NOMO-1 treated with DMSO at 0.1 percent for 48 hours (cell line): ENCODE measurements around the gene OR52N1.

ENCODE experiments used
- DNase-seq: peaks from one replicate; lab custom pipeline; 2025; ENCODE audit not compliant: unreplicated experiment; lab: John Stamatoyannopoulos, UW

The OR52N1 gene

DNA sequence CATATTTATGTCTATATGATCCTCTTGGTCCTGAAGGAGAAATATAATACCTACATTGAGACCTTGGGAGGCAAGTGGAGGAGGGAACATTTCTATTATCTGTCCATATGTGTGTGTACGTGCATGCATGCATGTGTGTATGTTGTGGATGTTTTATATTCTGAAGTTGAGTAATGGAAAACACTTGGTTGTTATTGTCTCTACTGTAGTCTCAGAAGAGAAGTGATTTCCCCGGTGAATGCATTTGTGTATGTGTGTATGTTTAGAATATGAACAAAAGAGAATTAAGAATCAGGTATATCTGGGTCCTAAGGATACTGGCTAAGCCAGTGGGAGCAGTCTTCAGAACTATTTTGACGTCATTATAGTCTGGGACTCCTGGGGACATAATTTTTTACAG is at the start of gene OR52N1:
Gene OR52N1, minus strand, starts transcription at position 101 of the 400 bp plus-strand sequence. CDS start 2,449 bp downstream, outside the sequence.
- no peak for DNase-seq

- DNase-seq: no peak
Observed at GRCh38 chr11:5837695-5838094, 46.6 kb upstream of the OR52N1 start.

DNA sequence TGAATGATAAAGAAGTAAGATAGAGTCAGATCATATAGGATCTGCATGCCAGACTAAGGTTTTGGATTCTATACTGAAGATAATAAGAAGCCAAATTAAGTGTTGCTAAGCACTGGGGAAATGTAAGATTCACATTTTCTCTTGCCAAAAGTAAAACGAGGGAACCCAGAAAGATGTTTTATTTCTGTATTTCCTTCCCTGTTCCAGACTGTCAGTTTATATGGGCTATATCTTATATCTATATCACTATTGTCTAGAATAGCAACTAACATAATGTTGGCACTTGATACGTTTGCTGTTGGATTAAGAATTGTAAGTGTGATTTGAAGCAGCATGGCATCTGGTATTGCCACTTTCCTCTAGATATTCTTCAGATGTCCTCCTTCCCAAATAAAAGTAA is 42.4 kb upstream of the OR52N1 start:
- DNase-seq: no peak

DNA sequence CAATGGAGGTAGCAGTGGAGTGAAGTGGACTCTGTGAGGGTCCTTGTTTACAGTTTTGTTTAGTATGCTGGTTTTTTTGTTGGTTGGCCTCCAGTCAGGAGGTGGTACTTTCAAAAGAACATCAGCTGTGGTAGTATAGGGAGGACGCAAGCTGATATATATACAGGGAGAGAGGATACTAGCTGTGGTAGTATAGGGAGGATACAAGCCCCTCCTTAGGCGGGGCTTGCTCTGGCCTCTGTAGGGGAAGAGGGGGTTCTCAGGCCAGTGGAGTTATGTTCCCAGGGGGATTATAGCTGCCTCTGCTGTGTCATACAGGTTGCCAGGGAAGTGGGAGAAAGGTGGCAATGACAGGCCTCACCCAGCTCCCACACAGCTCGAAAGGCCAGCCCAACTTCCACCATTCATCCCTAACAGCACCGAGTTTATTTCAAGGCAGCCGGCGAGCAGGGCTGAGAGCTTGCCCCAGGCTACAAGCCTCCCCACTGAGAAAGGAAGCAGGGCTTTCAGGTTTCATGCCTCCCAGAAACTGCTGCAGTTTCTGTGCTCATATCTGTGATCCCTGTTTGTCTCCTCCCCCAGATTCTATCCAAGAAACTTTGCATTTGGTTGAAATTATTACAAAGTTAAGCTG is 40.2 kb upstream of the OR52N1 start:
- no peak for DNase-seq

GRCh38 chr11:5818245-5818886 is 27.3 kb upstream of the OR52N1 start:
- peak; percentile 26 for DNase-seq

- DNase-seq: peak; percentile 90
Observed at GRCh38 chr11:5815534-5815933, 24.5 kb upstream of the OR52N1 start.

- DNase-seq: no peak
Observed at GRCh38 chr11:5809905-5810795, 19.1 kb upstream of the OR52N1 start.

DNA sequence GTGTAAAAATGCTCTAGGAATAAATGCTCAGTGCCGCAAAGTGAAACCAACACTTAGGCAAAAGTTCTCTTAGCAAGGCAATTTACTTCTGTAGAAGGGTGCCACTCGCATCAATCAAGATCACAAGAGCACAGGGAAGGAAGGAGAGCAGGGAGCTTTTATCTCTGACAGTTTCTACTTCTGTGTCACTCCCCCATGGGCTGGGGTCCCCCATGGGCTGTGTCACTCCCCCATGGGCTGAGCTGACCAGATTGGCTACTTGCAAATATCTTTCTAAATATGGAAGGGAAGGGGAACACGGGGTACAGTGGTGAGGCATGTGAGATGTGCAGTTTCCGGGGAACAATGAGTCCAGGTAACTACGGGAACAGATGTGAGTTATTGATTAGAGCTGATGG is 18.1 kb upstream of the OR52N1 start:
- DNase-seq: no peak

GRCh38 chr11:5808500-5809121 is 17.5 kb upstream of the OR52N1 start, which contains the start of gene OR52N2:
TSS of gene OR52N2 (plus strand) at chr11:5808924. CDS start at chr11:5820336, 11,412 bp downstream.
- peak; percentile 54 for DNase-seq

DNA sequence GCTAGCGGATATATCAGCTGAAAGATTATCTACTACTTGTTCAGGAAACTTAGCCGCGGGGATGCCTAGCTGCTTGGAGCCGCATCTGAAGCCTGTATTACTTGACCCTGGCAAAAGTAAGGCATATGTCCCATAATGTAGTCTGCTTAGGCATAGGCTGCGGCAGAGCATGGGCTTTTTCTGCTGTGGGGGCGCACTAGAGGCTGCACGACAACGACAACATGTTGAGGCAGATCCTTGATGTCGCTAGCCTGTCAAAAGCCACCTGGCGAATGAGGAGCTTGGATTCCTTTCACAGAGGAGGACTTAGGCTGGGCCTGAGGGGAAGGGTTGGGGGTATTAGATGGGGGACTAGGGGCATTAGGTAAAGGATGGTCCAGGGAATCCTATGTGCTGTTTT is 16.5 kb upstream of the OR52N1 start:
- DNase-seq: no peak

DNA sequence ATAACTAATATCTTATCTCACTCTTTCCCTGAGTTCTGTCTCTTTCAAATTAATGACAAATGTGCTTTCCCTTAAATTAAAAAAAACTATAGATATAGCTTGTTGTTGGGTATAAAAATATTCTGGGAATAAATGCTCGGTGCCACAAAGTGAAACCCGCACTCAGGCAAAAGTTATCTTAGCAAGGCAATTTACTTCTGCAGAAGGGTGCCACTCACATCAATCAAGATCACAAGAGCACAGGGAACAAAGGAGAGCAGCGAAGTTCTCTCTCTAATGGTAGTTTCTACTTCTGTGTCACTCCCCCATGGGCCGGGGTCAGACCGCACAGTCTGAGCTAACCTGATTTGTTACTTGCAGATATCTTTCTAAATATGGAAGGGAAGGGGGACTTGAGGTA is 12.9 kb upstream of the OR52N1 start:
- no peak for DNase-seq

GRCh38 chr11:5796541-5796940 is 5.5 kb upstream of the OR52N1 start:
- DNase-seq: no peak

- no peak for DNase-seq
Observed at GRCh38 chr11:5783255-5783654, 7.8 kb downstream of the OR52N1 start, which contains the start of gene OR52N5. TSS of gene OR52N5 (minus strand) at chr11:5783355. CDS start at chr11:5778634, 4,721 bp downstream.

GRCh38 chr11:5767056-5767455 is 24.0 kb downstream of the OR52N1 start:
- no peak for DNase-seq

DNA sequence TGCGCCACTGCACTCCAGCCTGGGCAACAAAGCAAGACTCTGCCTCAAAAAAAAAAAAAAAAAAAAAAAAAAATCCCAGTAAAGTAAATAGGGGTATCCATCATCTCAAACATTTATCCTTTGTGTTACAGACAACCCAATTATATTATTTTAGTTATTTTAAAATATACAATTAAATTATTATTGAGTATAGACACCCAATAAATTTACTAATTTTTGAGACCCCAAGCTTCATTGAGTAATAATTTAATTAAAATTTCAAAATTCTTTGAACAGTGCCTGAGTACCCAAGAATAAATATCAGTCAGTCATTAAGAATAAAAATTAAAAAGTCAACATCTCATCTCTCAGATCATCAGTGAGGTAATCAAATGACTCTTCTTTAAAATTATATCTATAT is 37.1 kb downstream of the OR52N1 start, which contains the start of gene OR52N4:
Gene OR52N4, plus strand, starts transcription at position 301 of the 400 bp plus-strand sequence. CDS start 498 bp downstream, outside the sequence.
- no peak for DNase-seq

GRCh38 chr11:5749836-5750235 is 41.2 kb downstream of the OR52N1 start:
- no peak for DNase-seq

DNA sequence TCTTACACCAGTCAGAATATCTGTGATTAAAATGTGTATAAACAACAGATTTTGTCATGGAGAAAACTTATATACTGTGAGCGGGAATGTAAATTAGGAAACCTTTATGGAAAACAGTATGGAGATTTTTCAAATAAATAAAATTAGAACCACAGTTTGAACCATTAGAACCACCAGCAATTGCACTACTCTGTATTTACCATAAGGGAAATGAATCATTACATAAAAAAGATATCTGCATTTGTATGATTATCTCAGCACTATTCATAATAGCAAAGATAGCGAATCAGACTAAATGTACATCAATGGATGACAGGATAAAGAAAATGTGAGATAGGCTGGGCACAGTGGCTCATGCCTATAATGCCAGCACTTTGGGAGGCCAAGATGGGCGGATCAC is 44.5 kb downstream of the OR52N1 start:
- no peak for DNase-seq

DNA sequence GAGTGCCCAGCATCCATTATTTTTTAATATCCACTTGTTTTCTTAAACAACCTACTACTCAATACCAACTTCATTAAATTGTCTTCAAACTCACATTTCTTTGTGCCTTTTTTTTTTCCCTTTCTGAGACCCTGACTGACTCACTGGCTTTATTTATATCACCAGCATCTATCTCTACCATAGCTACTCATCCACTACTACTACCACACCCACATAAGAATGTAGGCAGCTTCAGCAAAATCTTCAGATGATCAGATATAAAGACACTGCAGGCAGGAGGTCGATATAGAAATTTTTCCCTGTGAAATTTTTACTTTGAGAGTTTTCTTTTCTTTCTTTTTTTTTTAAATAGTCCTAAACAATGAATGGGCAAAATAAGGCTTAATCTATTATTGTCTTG is 52.6 kb downstream of the OR52N1 start:
- DNase-seq: no peak

DNA sequence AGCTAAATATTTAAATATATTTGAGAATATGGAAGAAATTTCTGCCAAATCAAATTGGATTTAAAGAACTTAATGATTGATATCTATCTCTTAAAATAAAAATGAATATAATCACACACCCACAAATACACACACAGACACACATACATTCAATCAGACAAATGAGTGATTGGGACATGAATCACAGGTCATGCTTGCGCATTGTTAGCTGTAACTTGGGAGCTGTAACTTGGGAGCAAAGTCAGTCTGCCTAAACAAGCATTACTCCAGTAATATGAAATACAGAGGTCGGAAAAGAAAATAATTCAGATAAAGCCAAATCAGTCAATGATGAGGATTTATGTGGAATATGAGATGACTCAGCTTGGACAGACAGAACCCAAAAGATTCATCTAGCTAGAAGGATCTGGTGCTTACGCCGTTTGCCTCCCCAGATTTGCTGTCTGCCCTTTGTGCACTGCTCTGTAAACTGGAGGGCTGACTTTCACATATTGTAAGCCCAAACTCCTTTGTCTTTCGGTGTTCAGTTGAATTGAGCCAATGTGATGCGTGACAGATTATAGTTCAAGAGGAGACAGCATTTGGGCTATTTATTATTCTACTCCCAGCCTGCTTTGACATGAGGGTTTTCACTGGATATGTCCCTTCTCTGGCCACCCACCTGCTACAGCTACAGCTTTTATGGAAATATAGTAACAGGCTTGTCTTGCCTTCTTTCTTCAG is 53.2 kb downstream of the OR52N1 start:
- DNase-seq: no peak

DNA sequence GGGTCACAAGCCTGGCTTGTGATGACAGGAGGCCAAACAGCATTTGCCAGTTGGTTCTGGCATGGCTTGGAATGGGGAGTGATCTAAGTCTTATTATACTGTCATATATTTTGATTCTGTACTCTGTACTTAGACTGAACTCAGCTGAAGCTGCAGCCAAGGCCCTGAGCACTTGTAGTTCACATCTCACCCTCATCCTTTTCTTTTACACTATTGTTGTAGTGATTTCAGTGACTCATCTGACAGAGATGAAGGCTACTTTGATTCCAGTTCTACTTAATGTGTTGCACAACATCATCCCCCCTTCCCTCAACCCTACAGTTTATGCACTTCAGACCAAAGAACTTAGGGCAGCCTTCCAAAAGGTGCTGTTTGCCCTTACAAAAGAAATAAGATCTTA is 54.0 kb downstream of the OR52N1 start:
- no peak for DNase-seq
